SK-N-SH (cell line): ENCODE measurements around the gene TNFAIP2. TPM values are rescaled to one million over a fixed set of nuclear protein-coding genes. Genes with fewer than 3 reads are reported as not detected.

ENCODE experiments used
- CTCF ChIA-PET: fragments of 300-600, 350-600 bp; formaldehyde crosslinking; extraction: SDS; loops from one replicate; lab custom pipeline; 2021; lab: Yijun Ruan, JAX
- POLR2A ChIA-PET: fragments of 350-600 bp; sonication (Branson Sonifier 250); formaldehyde crosslinking; extraction: SDS; loops from one replicate; lab custom pipeline; 2020; ENCODE audit warnings: antibody characterized with exemption, inconsistent platforms; lab: Yijun Ruan, JAX
- DNase-seq: peaks from one replicate; pipeline ENCODE4 v3.0.0; 2012
- H2AFZ ChIP-seq: fragments of 200-600 bp; sonication (generic); 2 replicates; pipeline ENCODE4 v1.8.1; 2016; ENCODE audit warnings: antibody characterized with exemption, mild to moderate bottlenecking, low read depth
- H3F3A ChIP-seq: fragments of 200-600 bp; sonication (generic); replicated peaks from 2 replicates; pipeline ENCODE3; 2016; ENCODE audit warnings: antibody characterized with exemption, mild to moderate bottlenecking; ENCODE audit not compliant: insufficient read depth
- H3K27ac ChIP-seq, 2 experiments: fragments of 200-500 bp in 1 of 2; fragments of 200-600 bp in 1 of 2; sonication (Bioruptor generic) in 1 of 2; sonication (generic), shearing (Covaris generic) in 1 of 2; 2 replicates each; pipeline versions ENCODE4 v1.5.1 to v1.6.1; 2014 to 2016; ENCODE audit warnings: low read depth in 2 of 2, inconsistent platforms in 1 of 2, low read length in 1 of 2, mild to moderate bottlenecking in 1 of 2, mixed read lengths in 1 of 2
- H3K27me3 ChIP-seq: fragments of 200-600 bp; sonication (generic), shearing (Covaris generic); 2 replicates; pipeline ENCODE4 v1.6.1; 2016; ENCODE audit warnings: mixed run types; ENCODE audit not compliant: insufficient read depth
- H3K36me3 ChIP-seq, 2 experiments: fragments of 200-500 bp in 1 of 2; fragments of 200-600 bp in 1 of 2; sonication (Bioruptor generic) in 1 of 2; sonication (generic) in 1 of 2; replicated peaks in 1 of 2; 2 replicates each; pipeline versions ENCODE3 to v1.5.1; 2014 to 2016; ENCODE audit warnings: low read length in 1 of 2, mild to moderate bottlenecking in 1 of 2; ENCODE audit not compliant: insufficient read depth in 2 of 2, control insufficient read depth in 1 of 2
- H3K4me1 ChIP-seq, 2 experiments: fragments of 200-500 bp in 1 of 2; fragments of 200-600 bp in 1 of 2; sonication (Bioruptor generic) in 1 of 2; sonication (generic), shearing (Covaris generic) in 1 of 2; 2 replicates each; pipeline versions ENCODE4 v1.5.1 to v1.6.1; 2014 to 2016; ENCODE audit warnings: low read depth in 1 of 2, low read length in 1 of 2, mixed run types in 1 of 2; ENCODE audit not compliant: insufficient read depth in 2 of 2, control insufficient read depth in 1 of 2
- H3K4me2 ChIP-seq: fragments of 200-600 bp; sonication (generic), shearing (Covaris generic); 2 replicates; pipeline ENCODE4 v1.6.1; 2017; ENCODE audit warnings: mixed run types
- H3K4me3 ChIP-seq, 2 experiments: fragments of 200-500 bp in 1 of 2; fragments of 200-600 bp in 1 of 2; sonication (Bioruptor generic) in 1 of 2; sonication (generic), shearing (Covaris generic) in 1 of 2; 2 replicates each; pipeline versions ENCODE4 v1.5.1 to v1.8.1; 2014 to 2016; ENCODE audit warnings: low read depth in 2 of 2, inconsistent platforms in 1 of 2, low read length in 1 of 2, mild to moderate bottlenecking in 1 of 2, mixed read lengths in 1 of 2, moderate library complexity in 1 of 2
- H3K79me2 ChIP-seq: fragments of 200-600 bp; sonication (generic); 2 replicates; pipeline ENCODE4 v1.8.1; 2017; ENCODE audit warnings: mild to moderate bottlenecking; ENCODE audit not compliant: insufficient read depth
- H3K9ac ChIP-seq: fragments of 200-600 bp; sonication (generic); 2 replicates; pipeline ENCODE4 v1.6.1; 2017; ENCODE audit warnings: mixed run types
- H3K9me2 ChIP-seq: fragments of 200-600 bp; sonication (generic); 2 replicates; pipeline ENCODE4 v1.6.1; 2017; ENCODE audit warnings: mixed run types
- H3K9me3 ChIP-seq: fragments of 200-600 bp; sonication (generic); 2 replicates; pipeline ENCODE4 v1.6.1; 2017; ENCODE audit warnings: mixed run types, mild to moderate bottlenecking, moderate library complexity
- H4K20me1 ChIP-seq: fragments of 200-600 bp; sonication (generic); 2 replicates; pipeline ENCODE4 v1.6.1; 2017; ENCODE audit warnings: mild to moderate bottlenecking, mixed run types; ENCODE audit not compliant: insufficient read depth
- EZH2phosphoT487 ChIP-seq: fragments of 200-600 bp; sonication (generic); IDR thresholded peaks from 2 replicates; pipeline ENCODE4 v1.6.1; 2017; ENCODE audit warnings: low read depth, mixed run types, mild to moderate bottlenecking, antibody characterized with exemption, moderate library complexity, borderline replicate concordance
- FOSL2 ChIP-seq: IDR thresholded peaks from 2 replicates; pipeline ENCODE4 v1.4.0; 2012; ENCODE audit warnings: low read depth, mild to moderate bottlenecking, moderate library complexity, borderline replicate concordance
- FOXJ3 ChIP-seq: sonication (generic); formaldehyde crosslinking; IDR thresholded peaks from 2 replicates; pipeline ENCODE4 v1.5.1; 2020; ENCODE audit warnings: mild to moderate bottlenecking, missing genetic modification reagents
- FOXM1 ChIP-seq: IDR thresholded peaks from 2 replicates; pipeline ENCODE4 v1.4.0; 2012; ENCODE audit warnings: low read depth, mild to moderate bottlenecking
- GATA2 ChIP-seq: sonication (generic); formaldehyde crosslinking; IDR thresholded peaks from 2 replicates; pipeline ENCODE4 v1.5.0; 2020; ENCODE audit warnings: mild to moderate bottlenecking, missing genetic modification reagents
- IRF3 ChIP-seq: fragments of 150-350 bp; IDR thresholded peaks from 2 replicates; pipeline ENCODE4 v1.6.1; 2016; ENCODE audit warnings: mild to moderate bottlenecking, low read depth, low read length
- JUND ChIP-seq: IDR thresholded peaks from 2 replicates; pipeline ENCODE4 v1.4.0; 2012
- MEF2A ChIP-seq: IDR thresholded peaks from 2 replicates; pipeline ENCODE4 v1.4.0; 2012; ENCODE audit warnings: low read depth, borderline replicate concordance
- NFIC ChIP-seq: IDR thresholded peaks from 2 replicates; pipeline ENCODE4 v1.4.0; 2012; ENCODE audit warnings: borderline replicate concordance
- POLR2AphosphoS5 ChIP-seq: IDR thresholded peaks from 2 replicates; pipeline ENCODE4 v1.6.1; 2012; ENCODE audit warnings: low read depth, low read length
- RAD21 ChIP-seq: IDR thresholded peaks from 2 replicates; pipeline ENCODE4 v1.6.1; 2012; ENCODE audit warnings: mild to moderate bottlenecking, low read length
- RFX5 ChIP-seq: IDR thresholded peaks from 2 replicates; pipeline ENCODE4 v1.6.1; 2012; ENCODE audit warnings: mild to moderate bottlenecking, improper control_type of control experiment, low read length
- TAF1 ChIP-seq: IDR thresholded peaks from 2 replicates; pipeline ENCODE4 v1.6.1; 2012; ENCODE audit warnings: low read depth, mild to moderate bottlenecking, low read length, moderate library complexity, borderline replicate concordance
- TEAD4 ChIP-seq: IDR thresholded peaks from 2 replicates; pipeline ENCODE4 v1.4.0; 2012; ENCODE audit warnings: mild to moderate bottlenecking, borderline replicate concordance; ENCODE audit not compliant: insufficient read depth
- USF1 ChIP-seq: IDR thresholded peaks from 2 replicates; pipeline ENCODE4 v1.4.0; 2012; ENCODE audit warnings: low read depth, borderline replicate concordance
- USF2 ChIP-seq: fragments of 150-350 bp; IDR thresholded peaks from 2 replicates; pipeline ENCODE4 v1.6.1; 2017; ENCODE audit warnings: antibody characterized with exemption, low read length, low read depth, borderline replicate concordance
- WGBS: methylation state at CpG from one replicate; pipeline ENCODE4 v1.1.6; 2017; ENCODE audit warnings: low lambda C conversion rate; 5-methylcytosine and 5-hydroxymethylcytosine counted together
- polyA plus RNA-seq, 3 experiments: library from polyadenylated mRNA; depleted of rRNA; stranded (reverse); fragments of >200 nt; gene quantifications; 2 replicates each; pipeline ENCODE4 v1.2.3, GENCODE V29; 2012

The TNFAIP2 gene
- polyA plus RNA-seq, 1 of the 3 experiments (the other 2 are of a cell fraction), result 16.0 TPM

GRCh38 chr14:103088921-103089320 is 34.3 kb upstream of the TNFAIP2 start:
- Histone ChIP-seq H3K4me1 (peaks cover 0 to 4% of the 10 kb centered on the region in 2 experiments; a peak in 1 of 4 replicates), H3K9me2 (no peaks in the 10 kb centered on the region), H3K9me3 (no peaks in the 10 kb centered on the region), H3K79me2 (no peaks in the 10 kb centered on the region), H2AFZ (no peak overlapping the region), H3F3A (no peaks in the 10 kb centered on the region), H3K27me3 (peaks cover 12% of the 10 kb centered on the region), H4K20me1 (no peaks in the 10 kb centered on the region), H3K27ac (no peak overlapping the region), H3K36me3 (no peaks in the 10 kb centered on the region)
- POLR2A ChIA-PET, result no interaction called here
- CTCF ChIA-PET, result interaction anchor here (0.6 to 6.3 kb wide), 6 partner anchors 10 to 306 kb away, joined by 3 to 69 read pairs (median 3); no protein-coding TSS in a partner anchor
- WGBS, result 88% methylated on average over 6 of the region's 6 CpGs
- TF ChIP-seq FOSL2 (no peak), RAD21 (no peak), JUND (no peak)
- TF ChIP-seq, all 33 proteins: peak for 0
- Histone ChIP-seq H3K4me2 (no peak overlapping the region), H3K9ac (no peak overlapping the region), H3K4me3 (no peak overlapping the region)
- no peak for DNase-seq

GRCh38 chr14:103089386-103090335 is 33.6 kb upstream of the TNFAIP2 start:
- POLR2A ChIA-PET, result no interaction called here
- Histone ChIP-seq H3F3A (no peaks in the 10 kb centered on the region), H3K36me3 (no peaks in the 10 kb centered on the region), H3K4me2 (no peak overlapping the region), H3K9me3 (no peaks in the 10 kb centered on the region), H3K4me1 (peaks cover 0 to 4% of the 10 kb centered on the region in 2 experiments; a peak in 1 of 4 replicates), H3K4me3 (no peak overlapping the region), H2AFZ (no peak overlapping the region), H3K27ac (no peak overlapping the region), H3K9me2 (no peaks in the 10 kb centered on the region), H4K20me1 (no peaks in the 10 kb centered on the region), H3K79me2 (no peaks in the 10 kb centered on the region), H3K27me3 (peaks cover 6% of the 10 kb centered on the region), H3K9ac (no peak overlapping the region)
- CTCF ChIA-PET, result interaction anchor here (0.6 to 6.3 kb wide), 6 partner anchors 11 to 203 kb away, joined by 3 to 69 read pairs (median 5); no protein-coding TSS in a partner anchor
- TF ChIP-seq EZH2phosphoT487 (no peak), RFX5 (no peak), FOSL2 (no peak), TEAD4 (no peak), POLR2AphosphoS5 (no peak), FOXJ3 (CRISPR knock-in tag) (no peak), MEF2A (no peak), USF2 (no peak), IRF3 (no peak), USF1 (no peak), TAF1 (no peak), GATA2 (CRISPR knock-in tag) (no peak), NFIC (no peak), FOXM1 (no peak)
- 91% methylated on average over 22 of the region's 28 CpGs for WGBS
- DNase-seq, result no peak
